HL-60 (cell line): ENCODE data around the gene KLK6.

Experiments used
- CTCF ChIP-seq: IDR thresholded peaks from one replicate; pipeline ENCODE4 v1.5.1; 2011; ENCODE audit warnings: low read length, control low read depth, inconsistent platforms; ENCODE audit not compliant: insufficient read depth
- POLR2AphosphoS5 ChIP-seq: IDR thresholded peaks from 2 replicates; pipeline ENCODE4 v1.6.1; 2012; ENCODE audit warnings: low read depth
- REST ChIP-seq: IDR thresholded peaks from 2 replicates; pipeline ENCODE4 v1.6.1; 2012; ENCODE audit warnings: low read depth; ENCODE audit not compliant: insufficient replicate concordance

GRCh38 chr19:51006406-51006805, 37.0 kb upstream of the KLK6 start:
- no peak for TF ChIP-seq CTCF
- no peak for TF ChIP-seq POLR2AphosphoS5
- no peak for TF ChIP-seq REST
